ENCODE data around the gene FOXC1.

The FOXC1 gene

DNA sequence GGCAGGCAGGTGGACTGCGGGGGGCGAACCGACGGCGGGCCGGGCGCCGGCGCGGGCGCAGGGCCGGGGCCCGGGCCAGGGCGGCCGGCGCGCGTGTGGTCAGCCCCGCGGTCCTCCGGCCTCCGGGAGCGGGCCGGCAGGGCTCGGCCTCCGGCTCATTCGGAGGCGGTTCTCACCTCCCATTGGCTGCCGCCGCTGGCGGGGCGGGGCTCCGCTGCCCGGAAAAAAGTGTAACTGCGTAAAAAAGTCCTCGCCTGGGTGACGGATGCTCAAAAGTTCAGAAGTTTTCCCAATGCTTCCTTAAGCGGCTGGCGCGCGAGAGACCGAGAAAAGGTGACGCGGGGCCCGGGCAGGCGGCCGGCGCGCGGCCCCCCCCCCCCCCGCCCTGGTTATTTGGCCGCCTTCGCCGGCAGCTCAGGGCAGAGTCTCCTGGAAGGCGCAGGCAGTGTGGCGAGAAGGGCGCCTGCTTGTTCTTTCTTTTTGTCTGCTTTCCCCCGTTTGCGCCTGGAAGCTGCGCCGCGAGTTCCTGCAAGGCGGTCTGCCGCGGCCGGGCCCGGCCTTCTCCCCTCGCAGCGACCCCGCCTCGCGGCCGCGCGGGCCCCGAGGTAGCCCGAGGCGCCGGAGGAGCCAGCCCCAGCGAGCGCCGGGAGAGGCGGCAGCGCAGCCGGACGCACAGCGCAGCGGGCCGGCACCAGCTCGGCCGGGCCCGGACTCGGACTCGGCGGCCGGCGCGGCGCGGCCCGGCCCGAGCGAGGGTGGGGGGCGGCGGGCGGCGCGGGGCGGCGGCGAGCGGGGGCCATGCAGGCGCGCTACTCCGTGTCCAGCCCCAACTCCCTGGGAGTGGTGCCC, at the start of gene FOXC1:
Gene FOXC1 (plus strand): TSS at position 268 of the 849 bp plus-strand sequence. CDS start 531 bp downstream, at position 799.
- no peak for DNase-seq

GRCh38 chr6:1560281-1561058, 49.2 kb upstream of the FOXC1 start:
- DNase-seq, result no peak

- no peak for DNase-seq
Observed at GRCh38 chr6:1561355-1561754, 48.4 kb upstream of the FOXC1 start.

GRCh38 chr6:1562171-1562955, 47.4 kb upstream of the FOXC1 start:
- DNase-seq, result no peak

- DNase-seq, result no peak
Observed at GRCh38 chr6:1569377-1569776, 40.3 kb upstream of the FOXC1 start.

- no peak for DNase-seq
Observed at GRCh38 chr6:1570848-1571247, 38.9 kb upstream of the FOXC1 start.

DNA sequence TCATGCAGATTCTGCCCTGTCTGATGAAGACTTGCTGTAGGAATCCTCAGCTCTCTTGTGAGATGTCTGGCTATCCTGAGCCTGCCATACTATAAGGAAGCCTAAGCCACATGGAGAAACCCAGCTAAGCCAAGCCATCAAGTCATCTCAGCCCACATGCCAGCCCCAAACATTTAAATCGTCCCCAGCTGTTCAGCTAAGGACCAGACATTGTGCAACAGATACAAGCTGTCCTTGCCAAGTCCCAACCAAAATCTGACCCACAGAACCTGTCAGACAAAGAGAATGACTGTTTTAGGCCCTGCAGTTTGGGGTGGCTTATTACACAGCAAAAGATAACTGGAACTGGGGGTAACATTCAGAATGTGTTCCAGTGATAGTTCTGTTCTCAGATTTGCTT, 36.8 kb upstream of the FOXC1 start:
- DNase-seq, result no peak

- no peak for DNase-seq
Observed at GRCh38 chr6:1574083-1574761, 35.5 kb upstream of the FOXC1 start.

DNA sequence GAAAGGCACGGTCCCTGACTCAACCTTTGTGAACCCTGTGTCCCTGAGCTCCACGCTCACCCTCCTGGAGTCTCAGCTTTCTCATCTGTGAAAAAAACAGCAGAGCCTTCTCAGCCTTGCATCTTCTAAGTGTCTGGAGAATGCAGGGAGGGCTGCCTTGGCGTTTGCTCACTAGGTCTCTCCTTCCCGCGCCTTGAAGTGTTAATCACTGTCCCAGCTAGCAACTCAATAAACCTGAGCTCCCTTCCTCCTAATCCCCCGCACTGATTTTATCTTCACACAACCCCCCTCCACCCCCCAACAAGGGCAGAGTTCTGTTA, 34.9 kb upstream of the FOXC1 start:
- no peak for DNase-seq

DNA sequence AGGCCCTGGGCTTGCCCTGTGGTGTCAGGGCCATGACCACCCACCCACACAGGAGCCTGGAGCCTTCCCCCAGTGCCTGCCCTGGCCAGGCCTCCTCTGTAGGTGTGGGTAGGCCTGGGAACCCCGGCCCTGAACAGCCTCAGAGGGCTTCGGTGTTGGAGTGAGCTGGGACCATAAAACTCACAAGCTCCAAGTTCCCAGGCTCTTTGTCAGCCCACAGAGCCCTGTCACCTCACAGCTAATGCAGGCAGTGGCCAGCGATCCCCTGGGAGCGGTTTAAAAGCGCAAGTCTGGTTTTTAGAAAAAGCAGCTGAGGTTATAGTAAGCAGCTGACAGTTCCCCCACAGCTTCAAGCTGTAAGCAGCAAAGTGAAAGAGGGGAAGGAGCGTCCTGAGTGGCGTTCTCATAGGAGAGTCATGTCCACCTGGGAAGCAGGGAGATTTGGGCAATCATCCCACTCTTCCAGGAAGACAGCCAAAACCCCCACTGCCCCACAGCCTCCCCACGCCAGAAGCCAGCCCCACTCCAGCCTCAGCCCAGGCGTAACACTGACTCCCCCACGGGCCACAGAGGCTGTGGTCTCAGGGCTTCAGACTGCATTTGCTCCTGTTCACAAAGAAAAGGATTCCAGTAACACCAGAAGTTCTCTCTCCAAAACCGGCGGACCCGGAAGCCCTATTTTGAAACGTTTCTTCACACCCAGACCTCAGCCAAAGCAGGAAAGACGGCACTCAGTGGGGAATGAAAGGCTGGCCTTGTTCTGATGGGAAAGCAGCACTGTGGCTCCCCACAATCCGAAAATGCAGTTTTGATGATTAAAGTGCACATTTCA, 34.3 kb upstream of the FOXC1 start:
- DNase-seq, result no peak

DNA sequence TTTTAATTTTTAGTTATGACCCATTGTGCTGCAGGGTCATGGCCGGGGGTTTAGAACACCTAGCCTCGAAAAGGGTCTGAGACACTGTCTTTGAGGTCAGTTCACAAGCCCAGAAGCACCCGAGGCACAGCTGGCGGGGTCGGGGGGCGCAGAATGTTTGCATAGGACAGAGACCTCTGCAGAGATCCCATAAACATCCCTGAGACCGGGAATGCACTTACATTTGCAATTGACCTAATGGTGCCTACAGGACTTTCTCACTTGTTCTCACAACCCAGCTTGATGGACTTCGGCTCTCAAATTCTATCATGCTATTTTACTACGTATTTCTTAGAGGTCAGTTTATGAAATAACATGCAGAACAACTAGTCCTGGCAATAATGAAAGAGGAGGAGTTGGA, 33.5 kb upstream of the FOXC1 start:
- no peak for DNase-seq

DNA sequence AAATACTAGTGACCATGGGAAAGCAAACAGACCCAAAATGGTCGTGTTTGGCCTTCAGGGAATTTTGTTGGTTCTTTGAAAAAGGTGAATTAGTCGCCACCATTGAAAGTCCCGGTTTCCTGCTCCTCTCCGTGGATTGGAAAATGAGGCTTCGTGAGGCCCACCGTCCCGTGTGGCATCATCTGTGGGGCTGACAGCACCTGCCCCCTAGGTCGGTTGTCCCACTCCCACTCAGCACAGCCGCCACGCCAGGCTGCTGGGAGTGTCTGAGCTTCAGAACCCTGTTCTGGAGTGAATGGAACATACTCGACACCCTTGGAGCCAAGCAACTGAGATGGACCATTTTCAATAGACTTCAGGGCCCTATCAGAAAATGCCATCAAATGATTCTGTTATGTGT, 33.0 kb upstream of the FOXC1 start:
- DNase-seq, result no peak

DNA sequence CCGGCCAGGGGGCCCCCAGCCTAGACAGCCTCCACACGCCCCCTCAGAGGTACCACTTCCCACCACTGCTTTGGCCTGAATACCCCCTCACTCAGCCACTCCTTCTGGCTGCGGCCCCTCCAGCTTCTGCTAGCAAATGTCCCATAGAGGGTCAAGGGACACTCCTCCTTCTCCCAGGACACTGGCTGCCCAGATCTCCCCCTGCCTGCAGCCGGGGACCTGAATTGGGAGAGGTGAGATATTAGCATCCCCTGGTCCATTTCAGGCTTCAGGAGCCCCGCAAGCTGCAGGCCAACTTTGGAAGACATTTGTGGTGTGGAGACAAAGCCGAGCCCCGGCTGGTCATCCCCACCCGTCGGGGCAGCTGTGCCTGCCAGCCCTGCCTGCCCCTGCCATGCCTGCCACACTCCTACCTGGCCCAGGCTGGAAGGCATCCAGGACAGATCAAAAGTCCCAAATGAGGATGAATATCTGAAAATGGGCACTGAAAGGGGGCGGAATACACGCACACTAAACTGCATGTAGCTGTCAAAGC, 32.5 kb upstream of the FOXC1 start:
- no peak for DNase-seq

GRCh38 chr6:1577896-1578745, 31.6 kb upstream of the FOXC1 start:
- DNase-seq, result no peak

DNA sequence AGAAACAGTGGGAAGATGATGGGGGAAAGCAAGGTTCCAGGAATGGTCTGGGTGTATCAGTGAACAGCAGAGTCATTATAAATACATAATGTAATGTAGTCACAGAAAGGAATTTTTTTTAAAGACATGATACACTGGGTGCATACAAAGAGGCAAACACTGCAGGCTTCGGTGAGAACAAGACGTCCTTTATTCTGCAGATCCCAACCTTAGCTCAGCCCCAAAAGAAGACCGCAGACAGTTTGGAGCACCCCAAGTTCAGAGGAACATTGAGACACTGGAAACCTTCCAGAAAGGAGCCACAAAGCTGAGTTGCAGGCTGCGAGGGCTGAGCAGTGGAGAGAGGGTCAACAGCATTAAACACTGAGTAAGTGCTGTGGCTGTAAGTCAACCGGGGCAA, 30.6 kb upstream of the FOXC1 start:
- no peak for DNase-seq

GRCh38 chr6:1580109-1580508, 29.6 kb upstream of the FOXC1 start:
- DNase-seq, result no peak

DNA sequence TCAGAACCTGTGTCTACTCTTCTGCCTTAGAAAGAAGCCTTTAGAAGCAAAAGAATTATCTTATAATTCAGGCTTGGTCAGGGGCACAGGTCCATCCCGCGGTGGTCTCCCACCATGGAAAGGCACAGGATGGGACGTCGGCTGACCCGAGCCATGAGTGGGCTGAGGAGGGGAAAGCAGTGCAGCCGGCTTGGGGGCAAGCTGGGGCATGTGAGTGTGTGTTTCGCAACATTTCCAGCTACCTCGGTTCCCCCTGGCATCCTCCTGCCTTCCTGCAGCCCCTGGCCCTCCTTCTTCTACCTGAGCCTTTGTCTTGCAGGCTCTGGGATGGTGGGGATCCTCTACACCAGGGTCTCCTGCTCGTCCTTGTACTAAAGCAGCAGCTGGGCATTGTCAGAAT, 29.1 kb upstream of the FOXC1 start:
- DNase-seq, result no peak

DNA sequence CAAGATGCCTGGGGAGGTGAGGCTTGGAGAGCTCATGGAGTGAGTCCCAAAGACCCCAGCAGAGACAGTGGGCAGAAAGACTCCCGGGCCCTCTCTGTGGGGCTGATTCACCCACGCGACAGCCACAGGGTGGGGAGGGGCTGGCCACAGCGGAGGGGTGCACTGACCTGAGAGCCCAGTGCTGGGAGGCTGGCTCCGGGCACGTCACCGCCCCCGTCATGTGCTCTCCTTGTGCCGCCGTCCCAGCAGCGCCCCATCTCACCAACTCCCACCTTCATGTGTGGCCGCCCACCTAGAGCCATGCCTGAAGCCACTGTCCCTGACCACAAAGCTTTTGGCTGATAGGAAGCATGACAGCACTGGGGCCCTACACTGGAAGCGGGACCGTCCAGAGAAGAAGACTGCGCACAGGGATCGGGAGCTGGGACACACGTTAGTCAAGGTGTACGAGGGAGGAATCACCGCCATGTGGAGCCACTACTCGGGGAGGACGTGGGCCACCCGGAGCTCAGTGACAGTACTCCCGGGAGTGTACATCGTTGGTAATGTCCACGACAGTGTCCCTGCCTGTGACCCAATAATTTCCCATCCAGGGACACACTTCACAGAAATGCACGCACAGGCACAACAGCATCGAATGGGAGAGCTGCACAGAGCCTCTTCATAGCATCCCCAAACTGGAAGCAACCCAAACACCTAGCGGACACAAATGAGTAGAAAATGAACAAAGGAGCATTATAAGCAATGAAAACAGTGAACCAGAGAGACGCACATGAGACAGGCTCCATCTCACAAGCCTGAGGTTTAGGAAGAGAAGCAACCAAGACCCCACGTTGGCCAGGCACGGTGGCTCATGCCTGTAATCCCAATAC, 28.4 kb upstream of the FOXC1 start:
- no peak for DNase-seq

DNA sequence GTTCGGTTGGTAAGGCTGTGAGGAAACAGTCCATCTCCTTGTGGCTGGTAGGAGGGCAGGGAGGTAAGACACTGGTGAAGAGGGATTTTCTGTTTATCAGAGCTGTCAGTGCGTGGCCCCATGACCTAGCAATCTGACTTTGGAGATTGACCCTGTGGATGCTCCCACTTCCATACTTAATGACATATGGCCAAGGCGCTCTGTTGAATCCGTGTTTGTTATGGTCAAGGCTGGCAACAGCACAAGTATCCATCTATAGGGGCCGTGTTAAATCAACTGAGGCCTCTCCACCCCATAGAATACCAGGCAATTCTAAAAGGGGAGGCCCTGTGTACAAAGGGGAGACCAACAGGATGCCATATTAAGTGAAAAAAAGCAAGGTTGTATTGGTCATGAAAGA, 25.6 kb upstream of the FOXC1 start:
- no peak for DNase-seq

Measured in NCI-H1417 treated with DMSO at 0.1 percent for 48 hours (cell line).